K562 (cell line): ENCODE results near the gene AASDH. TPM values are rescaled to one million over a fixed set of nuclear protein-coding genes. Genes with fewer than 3 reads are reported as not detected.

ENCODE experiments used
- ATAC-seq: fragments of 200-7000 bp; cut with Tn5 transposase; 3 replicates; pipeline ENCODE4 v1.9.1; 2020; ENCODE audit warnings: moderate library complexity
- BruUV-seq: library from RNA; stranded (reverse); fragments of 400-500 nt; replicated peaks from 2 replicates; lab custom pipeline; 2021; lab: Mats Ljungman, UMichigan
- CTCF ChIA-PET: fragments of 300-600 bp; formaldehyde crosslinking; extraction: SDS; loops from one replicate; lab custom pipeline; 2021; ENCODE audit warnings: low intra/inter-chr PET ratio; lab: Yijun Ruan, JAX
- POLR2A ChIA-PET: fragments of 300-600, 350-650 bp; sonication (Branson Sonifier 250); formaldehyde crosslinking; extraction: SDS; loops from one replicate; lab custom pipeline; 2021; ENCODE audit warnings: antibody characterized with exemption, inconsistent platforms; lab: Yijun Ruan, JAX
- DNase-seq, 4 experiments: peaks; one replicate each; pipeline versions ENCODE4 v3.0.0 to v3.0.0-alpha.2; 2011 to 2018; ENCODE audit warnings: low spot score in 3 of 4, mixed read lengths in 3 of 4; ENCODE audit errors: extremely low read depth in 1 of 4
- FAIRE-seq: peaks from 2 replicates; lab custom pipeline; 2011; peaks lifted over from hg19 to GRCh38; lab: Jason Lieb, UNC
- H2AFZ ChIP-seq: 2 replicates; pipeline ENCODE4 v1.6.0; 2011; ENCODE audit warnings: low read depth, low read length, control low read depth, inconsistent platforms
- H3K27ac ChIP-seq: fragments of 200-600 bp; 3 replicates; pipeline ENCODE4 v1.8.0; 2011; ENCODE audit warnings: low read depth, mild to moderate bottlenecking, control low read depth, inconsistent platforms, low read length, moderate library complexity, mixed read lengths; ENCODE audit errors: extremely low read depth
- H3K27me3 ChIP-seq, 2 experiments: fragments of 300-600 bp in 1 of 2; 2 replicates in 1 of 2; 3 replicates in 1 of 2; pipeline versions ENCODE4 v1.6.0 to v1.8.0; 2011; ENCODE audit warnings: inconsistent platforms in 2 of 2, low read length in 2 of 2, mild to moderate bottlenecking in 1 of 2, mixed read lengths in 1 of 2, moderate library complexity in 1 of 2; ENCODE audit not compliant: control insufficient read depth in 2 of 2, insufficient read depth in 2 of 2
- H3K36me3 ChIP-seq: fragments of 300-600 bp; 3 replicates; pipeline ENCODE4 v1.8.0; 2011; ENCODE audit warnings: mild to moderate bottlenecking, low read length, inconsistent platforms; ENCODE audit not compliant: control insufficient read depth, insufficient read depth
- H3K4me1 ChIP-seq, 2 experiments: fragments of 200-600 bp in 1 of 2; replicated peaks in 1 of 2; 2 replicates in 1 of 2; 3 replicates in 1 of 2; pipeline versions ENCODE4 v1.5.1 to v1.8.0; 2011; ENCODE audit warnings: inconsistent platforms in 2 of 2, low read length in 2 of 2, mild to moderate bottlenecking in 1 of 2, mixed read lengths in 1 of 2, moderate library complexity in 1 of 2; ENCODE audit not compliant: control insufficient read depth in 2 of 2, insufficient read depth in 2 of 2
- H3K4me2 ChIP-seq: 2 replicates; pipeline ENCODE4 v1.6.1; 2011; ENCODE audit warnings: low read length, control low read depth, inconsistent platforms, mixed read lengths; ENCODE audit not compliant: insufficient read depth
- H3K4me3 ChIP-seq: fragments of 200-600 bp; sonication (generic), shearing (Covaris generic); 2 replicates; pipeline ENCODE4 v1.5.1; 2016; ENCODE audit warnings: control low read depth, inconsistent platforms
- H3K79me2 ChIP-seq: fragments of 200-600 bp; 3 replicates; pipeline ENCODE4 v1.8.0; 2011; ENCODE audit warnings: low read length, inconsistent platforms; ENCODE audit not compliant: control insufficient read depth, insufficient read depth
- H3K9ac ChIP-seq, 2 experiments: 2 replicates each; pipeline versions ENCODE4 v1.6.0 to v1.6.1; 2011; ENCODE audit warnings: low read depth in 2 of 2, low read length in 2 of 2, control low read depth in 1 of 2, inconsistent platforms in 1 of 2, mild to moderate bottlenecking in 1 of 2, mixed read lengths in 1 of 2; ENCODE audit not compliant: insufficient read depth in 1 of 2
- H3K9me1 ChIP-seq: one replicate; pipeline ENCODE4 v1.6.0; 2011; ENCODE audit warnings: inconsistent platforms, mild to moderate bottlenecking, low read length, moderate library complexity; ENCODE audit not compliant: control insufficient read depth, insufficient read depth
- H3K9me3 ChIP-seq: replicated peaks from 2 replicates; pipeline ENCODE4 v1.5.1; 2011; ENCODE audit warnings: low read depth, low read length, inconsistent platforms; ENCODE audit not compliant: control insufficient read depth, insufficient read depth
- H4K20me1 ChIP-seq: replicated peaks from 2 replicates; pipeline ENCODE4 v1.6.1; 2011; ENCODE audit warnings: low read length, inconsistent platforms, mixed read lengths; ENCODE audit not compliant: control insufficient read depth, insufficient read depth
- HNRNPK ChIP-seq: fragments of 200-400 bp; formaldehyde crosslinking; IDR thresholded peaks from one replicate; pipeline ENCODE4 v1.6.1; 2018; ENCODE audit warnings: mild to moderate bottlenecking, low read depth, low read length; ENCODE audit not compliant: poor library complexity, severe bottlenecking
- WGBS: fragments of 100-300 bp; shearing (Covaris generic); methylation state at CpG from one replicate; pipeline ENCODE4 v1.1.6; 2016; ENCODE audit warnings: low coverage, mixed read lengths; ENCODE audit not compliant: insufficient coverage; ENCODE audit errors: missing lambda C conversion rate; 5-methylcytosine and 5-hydroxymethylcytosine counted together
- in situ Hi-C: fragments of 300-500 bp; cut with MboI; formaldehyde crosslinking; loops from 4 replicates; pipeline ENCODE4 v1.15.0; 2018; ENCODE audit warnings: inconsistent platforms, mixed read lengths
- intact Hi-C: fragments of 100-400 bp; cut with micrococcal nuclease; formaldehyde crosslinking; loops from 2 replicates; pipeline ENCODE4 v1.14.2; 2022
- polyA plus RNA-seq, 8 experiments: library from polyadenylated mRNA; depleted of rRNA in 4 of 8; stranded (reverse) in 5 of 8; unstranded in 3 of 8; fragments of >200 nt; fragmentation: Nextera tagmentation in 2 of 8; fragmentation: Illumina TruSeq in 1 of 8; extraction: Ambion mirVana in 2 of 8; extraction: Trizol in 1 of 8; gene quantifications; 2 replicates each; pipeline versions ENCODE4 v1.2.1 to v1.2.3, GENCODE V29; 2011 to 2014; ENCODE audit warnings: inconsistent platforms in 1 of 8, missing spikeins in 1 of 8
- total RNA-seq, 7 experiments: library from RNA; depleted of rRNA in 6 of 7; stranded (reverse); fragments of >200 nt in 6 of 7; fragmentation: Illumina TruSeq in 2 of 7; extraction: Trizol in 2 of 7; gene quantifications; 2 replicates each; pipeline versions ENCODE4 v1.2.1 to v1.2.3, GENCODE V29; 2011 to 2021; ENCODE audit warnings: low replicate concordance in 1 of 7
- TF ChIP-seq, protein P1 (sequence below), 2 experiments: IDR thresholded peaks in 1 of 2; conservative IDR thresholded peaks in 1 of 2; 2 replicates each; pipeline ENCODE4 v1.6.1; 2016; ENCODE audit warnings: low read depth in 2 of 2, mild to moderate bottlenecking in 1 of 2, missing compliant biosample characterization in 1 of 2, missing genetic modification characterization in 1 of 2, moderate library complexity in 1 of 2

AASDH gene
- total and polyA plus RNA-seq, 9 of the 15 experiments (the other 6 are each of a cell fraction or from before 2014, with no cell fraction given) = 8.6 to 29.7 (median 13.7) TPM

DNA sequence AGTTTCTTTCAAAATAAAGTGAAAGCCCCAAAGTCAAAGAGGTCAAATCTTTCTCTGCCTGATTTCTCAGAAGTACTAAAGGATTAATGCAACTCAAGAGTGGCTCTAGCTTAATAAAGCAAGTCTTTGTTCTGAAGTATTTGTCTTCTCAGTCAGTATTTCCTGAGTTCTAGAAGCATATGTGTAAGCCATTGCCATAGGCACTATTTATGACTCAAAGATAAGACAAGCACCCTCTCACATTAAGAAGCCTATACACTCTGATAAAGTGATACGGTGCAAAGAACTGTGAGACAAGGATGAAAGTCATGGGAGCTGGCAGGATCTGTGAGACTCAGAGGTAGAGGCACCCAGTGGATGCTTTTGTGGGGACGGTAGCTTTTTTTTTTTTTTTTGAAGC lies 60.9 kb downstream of the AASDH start:
- no peaks in the 10 kb centered on the region for H3K9me3 ChIP-seq
- no peaks in the 10 kb centered on the region for H3K4me1 ChIP-seq
- in situ Hi-C loops (no loop called here), intact Hi-C loops (no loop called here)
- ChIA-PET POLR2A (interaction anchor here (1.5 kb wide), 1 partner anchor 140 kb away, joined by 3 read pairs; no protein-coding TSS in a partner anchor), CTCF (no interaction called here)
- H3K27ac ChIP-seq = no peak overlapping the region
- no peak for FAIRE-seq
- peaks cover 12 to 13% of the 10 kb centered on the region in 2 experiments; a peak in 4 of 5 replicates for H3K27me3 ChIP-seq
- H3K36me3 ChIP-seq = no peaks in the 10 kb centered on the region
- no peak overlapping the region for H3K4me3 ChIP-seq
- DNase-seq = no peak
- no peak overlapping the region for H2AFZ ChIP-seq
- no TSS peak for BruUV-seq
- H4K20me1 ChIP-seq = no peaks in the 10 kb centered on the region
- no peaks in the 10 kb centered on the region for H3K79me2 ChIP-seq
- H3K9me1 ChIP-seq = no peaks in the 10 kb centered on the region
- ATAC-seq = no peak
- no peak overlapping the region for H3K4me2 ChIP-seq
- H3K9ac ChIP-seq = no peak overlapping the region
- TF ChIP-seq, protein P1, sequence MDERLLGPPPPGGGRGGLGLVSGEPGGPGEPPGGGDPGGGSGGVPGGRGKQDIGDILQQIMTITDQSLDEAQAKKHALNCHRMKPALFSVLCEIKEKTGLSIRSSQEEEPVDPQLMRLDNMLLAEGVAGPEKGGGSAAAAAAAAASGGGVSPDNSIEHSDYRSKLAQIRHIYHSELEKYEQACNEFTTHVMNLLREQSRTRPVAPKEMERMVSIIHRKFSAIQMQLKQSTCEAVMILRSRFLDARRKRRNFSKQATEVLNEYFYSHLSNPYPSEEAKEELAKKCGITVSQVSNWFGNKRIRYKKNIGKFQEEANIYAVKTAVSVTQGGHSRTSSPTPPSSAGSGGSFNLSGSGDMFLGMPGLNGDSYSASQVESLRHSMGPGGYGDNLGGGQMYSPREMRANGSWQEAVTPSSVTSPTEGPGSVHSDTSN (CRISPR knock-in tag; IDR thresholded peaks at IDR 0.05; ENCODE audit: low read depth) = no peak
- TF ChIP-seq, protein P1 (tag; conservative IDR thresholded peaks at IDR 0.05; ENCODE audit: low read depth) = 0 out of 2 replicates have a peak, but pooled peaks have one; percentile 6
- TF ChIP-seq HNRNPK = no peak
- 0% methylated on average over 1 of the region's 2 CpGs for WGBS
